ENCODE measurements around the gene ACLY. TPM values are rescaled to one million over a fixed set of nuclear protein-coding genes. Genes with fewer than 3 reads are reported as not detected.
"Not testable (repeated sequence)": the region's sequence is repeated elsewhere in the genome, so short reads cannot be mapped to it uniquely, and the experiment has no call there.

Gene ACLY
- total RNA-seq, 1 donor from 2014 or later, result 64.4 TPM

DNA sequence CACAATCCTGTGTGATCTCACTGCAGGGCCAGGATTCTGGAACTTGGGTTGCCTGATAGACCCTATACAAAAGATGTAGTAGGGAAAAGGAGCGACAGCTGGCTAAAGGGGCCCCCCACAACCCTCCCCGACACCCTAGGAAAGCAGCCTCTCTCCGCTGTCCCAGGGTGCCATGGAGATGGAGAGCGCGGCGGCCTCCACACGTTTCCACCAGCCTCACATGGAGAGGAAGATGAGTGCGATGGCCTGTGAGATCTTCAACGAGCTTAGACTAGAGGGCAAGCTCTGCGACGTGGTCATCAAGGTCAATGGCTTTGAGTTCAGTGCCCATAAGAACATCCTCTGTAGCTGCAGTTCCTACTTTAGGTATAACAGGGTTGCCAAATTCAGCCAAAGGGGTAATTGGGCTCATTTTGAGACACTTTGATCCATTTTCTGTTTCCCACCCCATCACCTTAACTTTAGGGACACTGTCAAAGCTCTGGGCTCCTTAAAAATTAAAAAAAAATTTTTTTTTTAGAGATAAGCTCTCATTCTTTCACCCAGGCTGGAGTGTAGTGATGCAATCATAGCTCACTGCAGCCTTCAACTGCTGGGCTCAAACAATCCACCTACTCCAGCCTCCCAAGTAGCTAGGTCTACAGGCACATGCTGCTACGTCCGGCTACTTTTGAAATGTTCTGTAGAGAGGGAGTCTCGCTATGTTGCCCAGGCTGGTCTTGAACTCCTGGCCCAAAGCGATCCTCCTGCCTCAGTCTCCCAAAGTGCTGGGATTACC is 80.8 kb downstream of the ACLY start, which contains the start of gene KLHL10:
Gene KLHL10, plus strand, starts transcription at position 65 of the 778 bp plus-strand sequence. Its CDS starts 108 bp downstream, at position 173.
- H3K4me3 ChIP-seq, result peak within 1 kb of the TSS; percentile 71 to 87
- TF ChIP-seq, protein P1, sequence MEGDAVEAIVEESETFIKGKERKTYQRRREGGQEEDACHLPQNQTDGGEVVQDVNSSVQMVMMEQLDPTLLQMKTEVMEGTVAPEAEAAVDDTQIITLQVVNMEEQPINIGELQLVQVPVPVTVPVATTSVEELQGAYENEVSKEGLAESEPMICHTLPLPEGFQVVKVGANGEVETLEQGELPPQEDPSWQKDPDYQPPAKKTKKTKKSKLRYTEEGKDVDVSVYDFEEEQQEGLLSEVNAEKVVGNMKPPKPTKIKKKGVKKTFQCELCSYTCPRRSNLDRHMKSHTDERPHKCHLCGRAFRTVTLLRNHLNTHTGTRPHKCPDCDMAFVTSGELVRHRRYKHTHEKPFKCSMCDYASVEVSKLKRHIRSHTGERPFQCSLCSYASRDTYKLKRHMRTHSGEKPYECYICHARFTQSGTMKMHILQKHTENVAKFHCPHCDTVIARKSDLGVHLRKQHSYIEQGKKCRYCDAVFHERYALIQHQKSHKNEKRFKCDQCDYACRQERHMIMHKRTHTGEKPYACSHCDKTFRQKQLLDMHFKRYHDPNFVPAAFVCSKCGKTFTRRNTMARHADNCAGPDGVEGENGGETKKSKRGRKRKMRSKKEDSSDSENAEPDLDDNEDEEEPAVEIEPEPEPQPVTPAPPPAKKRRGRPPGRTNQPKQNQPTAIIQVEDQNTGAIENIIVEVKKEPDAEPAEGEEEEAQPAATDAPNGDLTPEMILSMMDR (IDR thresholded peaks at IDR 0.05), result no peak
- DNase-seq (ENCODE audit: low spot score in 2 of 2), result no peak
- H3K27ac ChIP-seq, result peak within 1 kb of the TSS; percentile 76 to 89
- no peaks in the 10 kb centered on the region for H3K27me3 ChIP-seq
- peaks cover 0 to 7% of the 10 kb centered on the region in 2 donors for H3K4me1 ChIP-seq
- no peaks in the 10 kb centered on the region for H3K9me3 ChIP-seq
- intact Hi-C loops (cut with DNase I), result no loop called here
- peaks cover 0 to 5% of the 10 kb centered on the region in 2 donors for H3K36me3 ChIP-seq

DNA sequence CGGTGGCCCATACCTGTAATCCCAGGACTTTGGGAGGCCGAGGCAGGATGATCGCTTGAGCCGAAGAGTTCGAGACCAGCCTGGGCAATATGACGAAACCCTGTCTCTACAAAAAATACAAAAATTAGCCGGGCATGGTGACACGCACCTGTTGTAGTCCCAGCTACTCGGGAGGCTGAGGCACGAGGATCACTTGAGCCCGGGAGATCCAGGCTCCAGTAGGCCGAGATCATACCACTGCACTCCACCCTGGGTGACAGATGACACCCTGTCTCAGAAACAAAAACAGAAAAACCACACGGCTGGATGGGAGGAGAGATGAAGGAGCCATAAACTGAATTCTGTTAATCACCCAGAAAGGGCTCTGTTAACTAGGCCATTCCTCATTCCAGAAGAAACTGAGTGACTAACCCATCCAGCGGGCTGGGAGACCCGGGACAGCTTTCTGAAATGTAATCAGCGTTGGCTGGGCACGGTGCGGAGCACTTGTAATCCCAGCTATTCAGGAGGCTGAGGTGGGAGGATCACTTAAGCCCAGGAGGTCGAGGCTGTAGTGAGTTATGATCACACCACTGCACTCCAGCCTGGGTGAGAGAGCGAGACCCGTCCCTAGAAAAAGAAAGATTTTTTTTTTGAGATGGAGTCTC is 82.1 kb downstream of the ACLY start:
- Histone ChIP-seq H3K36me3 (peaks cover 7 to 17% of the 10 kb centered on the region in 2 donors), H3K4me1 (peaks cover 0 to 7% of the 10 kb centered on the region in 2 donors), H3K9me3 (no peaks in the 10 kb centered on the region), H3K4me3 (peak overlapping the region; percentile 71 to 87), H3K27ac (peak overlapping the region; percentile 76 to 89), H3K27me3 (no peaks in the 10 kb centered on the region)
- intact Hi-C loops (cut with DNase I), result loop anchor here (1.0 kb wide), 1 partner anchor 29 kb away; the partner anchor contains the start of gene KLHL11
- no peak for DNase-seq (ENCODE audit: low spot score in 2 of 2)
- TF ChIP-seq, protein P1 (IDR thresholded peaks at IDR 0.05), result no peak

- intact Hi-C loops (cut with DNase I), result loop anchor here (1.0 kb wide), 1 partner anchor 29 kb away; the partner anchor contains the start of gene KLHL11
- peak in 1 of 2 donors; percentile 83 for DNase-seq (ENCODE audit: low spot score in 2 of 2)
- Histone ChIP-seq H3K4me1 (peaks cover 0 to 7% of the 10 kb centered on the region in 2 donors), H3K9me3 (no peaks in the 10 kb centered on the region), H3K4me3 (peak within 1 kb of the TSS; percentile 71 to 87), H3K27me3 (no peaks in the 10 kb centered on the region), H3K27ac (peak within 1 kb of the TSS; percentile 76 to 89), H3K36me3 (peaks cover 11 to 24% of the 10 kb centered on the region in 2 donors)
- TF ChIP-seq, protein P1 (IDR thresholded peaks at IDR 0.05), result no peak
Measured at GRCh38 chr17:41835800-41836549, 82.8 kb downstream of the ACLY start, which contains the start of gene NT5C3B. TSS of gene NT5C3B (minus strand) at chr17:41836232. CDS start at chr17:41836193, 39 bp downstream.

- Histone ChIP-seq H3K27me3 (no peaks in the 10 kb centered on the region), H3K27ac (peak overlapping the region; percentile 76 to 89), H3K36me3 (peaks cover 17 to 31% of the 10 kb centered on the region in 2 donors), H3K9me3 (no peaks in the 10 kb centered on the region), H3K4me1 (peaks cover 0 to 7% of the 10 kb centered on the region in 2 donors), H3K4me3 (peak overlapping the region; percentile 71 to 87)
- intact Hi-C loops (cut with DNase I), result no loop called here
- DNase-seq (ENCODE audit: low spot score in 2 of 2), result no peak
- TF ChIP-seq, protein P1 (IDR thresholded peaks at IDR 0.05), result no peak
Measured at GRCh38 chr17:41835214-41835799, 83.4 kb downstream of the ACLY start.

DNA sequence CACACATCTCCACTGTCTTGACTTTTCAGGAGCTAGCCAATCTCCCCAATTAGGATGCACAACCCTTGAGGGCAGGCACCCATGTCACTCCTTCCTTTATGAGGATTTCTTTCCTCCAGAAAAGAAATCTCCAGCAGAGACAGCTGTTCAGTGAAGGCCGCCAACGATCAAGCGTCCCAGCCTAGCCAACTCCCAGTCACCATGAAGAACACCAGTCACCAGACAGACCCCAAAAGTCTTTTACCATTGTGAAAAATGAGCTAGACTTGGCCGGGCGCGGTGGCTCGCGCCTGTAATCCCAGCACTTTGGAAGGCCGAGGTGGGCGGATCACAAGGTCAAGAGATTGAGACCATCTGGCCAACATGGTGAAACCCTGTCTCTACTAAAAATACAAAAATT is 88.8 kb downstream of the ACLY start:
- intact Hi-C loops (cut with DNase I); DNase-seq (ENCODE audit: low spot score in 2 of 2); H3K9me3 ChIP-seq; H3K4me1 ChIP-seq; H3K4me3 ChIP-seq; H3K27me3 ChIP-seq; H3K27ac ChIP-seq: not testable (repeated sequence)
- H3K36me3 ChIP-seq, result peaks cover 57 to 84% of the 10 kb centered on the region in 2 donors
